Neural cell (in vitro differentiated cells): ENCODE data around the gene CEP128.

ENCODE experiments used
- CTCF ChIP-seq: fragments of 450-650 bp; IDR thresholded peaks from 2 replicates; pipeline ENCODE4 v1.5.1; 2014; ENCODE audit warnings: antibody characterized with exemption, mild to moderate bottlenecking, moderate library complexity; ENCODE audit not compliant: poor library complexity, severe bottlenecking
- EP300 ChIP-seq: fragments of 450-650 bp; conservative IDR thresholded peaks from 2 replicates; pipeline ENCODE4 v1.6.1; 2014; ENCODE audit warnings: antibody characterized with exemption, mild to moderate bottlenecking, moderate library complexity; ENCODE audit not compliant: poor library complexity, severe bottlenecking
- EZH2 ChIP-seq: fragments of 200-600, 300-800 bp; shearing (Covaris generic), sonication (generic); IDR thresholded peaks from 2 replicates; pipeline ENCODE4 v1.6.1; 2014; ENCODE audit warnings: antibody characterized with exemption, low read length, borderline replicate concordance, mild to moderate bottlenecking; ENCODE audit not compliant: insufficient read depth, poor library complexity, severe bottlenecking
- MXI1 ChIP-seq: fragments of 450-650 bp; conservative IDR thresholded peaks from 2 replicates; pipeline ENCODE4 v1.6.1; 2014; ENCODE audit warnings: antibody characterized with exemption, mild to moderate bottlenecking; ENCODE audit not compliant: poor library complexity, severe bottlenecking
- POLR2AphosphoS5 ChIP-seq: IDR thresholded peaks from 2 replicates; pipeline ENCODE4 v1.6.1; 2012
- REST ChIP-seq: IDR thresholded peaks from 2 replicates; pipeline ENCODE4 v1.6.1; 2012; ENCODE audit warnings: borderline replicate concordance
- SMC3 ChIP-seq: fragments of 450-650 bp; conservative IDR thresholded peaks from 2 replicates; pipeline ENCODE4 v1.6.1; 2014; ENCODE audit warnings: antibody characterized with exemption, mild to moderate bottlenecking, moderate library complexity; ENCODE audit not compliant: poor library complexity
- TAF1 ChIP-seq: IDR thresholded peaks from 2 replicates; pipeline ENCODE4 v1.6.1; 2012; ENCODE audit warnings: low read depth

- no peak for TF ChIP-seq SMC3
- no peak for TF ChIP-seq CTCF
- TF ChIP-seq POLR2AphosphoS5: no peak
- no peak for TF ChIP-seq TAF1
- no peak for TF ChIP-seq EZH2
- TF ChIP-seq MXI1: no peak
- TF ChIP-seq EP300: no peak
- TF ChIP-seq REST: no peak
These were observed 172.9 kb downstream of the CEP128 start for GRCh38 chr14:80768646-80769045.
